Measurements from ENCODE around the gene RNFT2.

GRCh38 chr12:116739381-116739887 is 1.3 kb downstream of the RNFT2 start:
- TF ChIP-seq CTCF (IDR thresholded peaks at IDR 0.05; ENCODE audit: low read depth, low read length) (no peak), POLR2A (IDR thresholded peaks at IDR 0.05; ENCODE audit: extremely low read depth, insufficient read length) (no peak), MAX (IDR thresholded peaks at IDR 0.05; ENCODE audit: low read depth, low read length) (no peak)
